Fibroblast of pulmonary artery (primary cell): ENCODE measurements around the gene RAB42.
"Not testable (repeated sequence)": the region's sequence is repeated elsewhere in the genome, so short reads cannot be mapped to it uniquely, and the experiment has no call there.

Source experiments
- DNase-seq: peaks from one replicate; pipeline ENCODE4 v3.0.0-alpha.2; 2010; ENCODE audit warnings: low read depth
- H3K4me3 ChIP-seq: replicated peaks from 2 replicates; pipeline ENCODE4 v1.5.1; 2011; ENCODE audit warnings: low read depth, mild to moderate bottlenecking, control low read depth, low read length, moderate library complexity
- TF ChIP-seq, protein P1 (sequence below): IDR thresholded peaks from 2 replicates; pipeline ENCODE4 v1.5.1; 2011; ENCODE audit warnings: mild to moderate bottlenecking, control low read depth, low read length, inconsistent platforms; ENCODE audit errors: missing control alignments

The RAB42 gene

DNA sequence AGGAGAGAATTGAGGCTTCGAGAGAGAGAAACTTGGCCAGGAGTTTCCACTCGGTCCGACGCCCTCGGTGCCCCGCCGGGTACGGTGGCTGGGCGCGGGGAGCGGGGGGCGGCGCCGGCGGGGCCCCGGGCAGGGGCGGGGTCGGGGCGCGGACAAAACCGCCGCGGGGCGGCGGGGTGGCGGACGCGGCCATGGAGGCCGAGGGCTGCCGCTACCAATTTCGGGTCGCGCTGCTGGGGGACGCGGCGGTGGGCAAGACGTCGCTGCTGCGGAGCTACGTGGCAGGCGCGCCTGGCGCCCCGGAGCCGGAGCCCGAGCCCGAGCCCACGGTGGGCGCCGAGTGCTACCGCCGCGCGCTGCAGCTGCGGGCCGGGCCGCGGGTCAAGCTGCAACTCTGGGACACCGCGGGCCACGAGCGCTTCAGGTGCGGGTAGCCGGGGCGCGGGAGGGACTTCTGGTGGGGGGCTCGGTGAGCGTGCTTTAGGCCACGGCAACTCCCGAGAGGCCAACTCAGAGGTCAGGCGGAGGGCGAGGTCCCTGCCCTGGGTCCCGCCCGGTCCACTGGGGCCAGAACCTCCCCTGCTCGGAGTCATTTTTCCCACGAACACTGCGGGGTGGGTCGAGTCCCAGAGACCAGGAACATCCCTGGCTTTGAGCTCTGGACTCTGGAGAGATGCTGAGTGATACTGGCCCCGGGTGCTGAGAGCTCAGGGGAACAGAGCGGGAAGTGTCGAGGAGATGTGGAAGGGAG is 431 bp downstream of the RAB42 start:
- TF ChIP-seq, protein P1, sequence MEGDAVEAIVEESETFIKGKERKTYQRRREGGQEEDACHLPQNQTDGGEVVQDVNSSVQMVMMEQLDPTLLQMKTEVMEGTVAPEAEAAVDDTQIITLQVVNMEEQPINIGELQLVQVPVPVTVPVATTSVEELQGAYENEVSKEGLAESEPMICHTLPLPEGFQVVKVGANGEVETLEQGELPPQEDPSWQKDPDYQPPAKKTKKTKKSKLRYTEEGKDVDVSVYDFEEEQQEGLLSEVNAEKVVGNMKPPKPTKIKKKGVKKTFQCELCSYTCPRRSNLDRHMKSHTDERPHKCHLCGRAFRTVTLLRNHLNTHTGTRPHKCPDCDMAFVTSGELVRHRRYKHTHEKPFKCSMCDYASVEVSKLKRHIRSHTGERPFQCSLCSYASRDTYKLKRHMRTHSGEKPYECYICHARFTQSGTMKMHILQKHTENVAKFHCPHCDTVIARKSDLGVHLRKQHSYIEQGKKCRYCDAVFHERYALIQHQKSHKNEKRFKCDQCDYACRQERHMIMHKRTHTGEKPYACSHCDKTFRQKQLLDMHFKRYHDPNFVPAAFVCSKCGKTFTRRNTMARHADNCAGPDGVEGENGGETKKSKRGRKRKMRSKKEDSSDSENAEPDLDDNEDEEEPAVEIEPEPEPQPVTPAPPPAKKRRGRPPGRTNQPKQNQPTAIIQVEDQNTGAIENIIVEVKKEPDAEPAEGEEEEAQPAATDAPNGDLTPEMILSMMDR, result no peak
- peak overlapping the region; percentile 47 for H3K4me3 ChIP-seq
- DNase-seq, result no peak

DNA sequence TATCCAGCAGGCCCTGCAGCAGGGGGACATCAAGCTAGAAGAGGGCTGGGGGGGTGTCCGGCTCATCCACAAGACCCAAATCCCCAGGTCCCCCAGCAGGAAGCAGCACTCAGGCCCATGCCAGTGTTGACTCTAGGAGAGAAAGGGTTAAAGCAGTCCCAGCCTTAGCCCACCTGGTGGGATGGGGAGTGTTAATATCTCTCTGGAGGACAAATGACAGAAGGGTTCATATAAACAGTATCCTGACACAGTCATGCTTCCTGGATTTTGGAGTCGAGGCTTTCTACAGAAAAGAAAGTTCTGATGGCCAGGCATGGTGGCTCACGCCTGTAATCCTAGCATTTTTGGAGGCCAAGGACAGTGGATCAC is 1.9 kb downstream of the RAB42 start:
- H3K4me3 ChIP-seq, DNase-seq: not testable (repeated sequence)

DNA sequence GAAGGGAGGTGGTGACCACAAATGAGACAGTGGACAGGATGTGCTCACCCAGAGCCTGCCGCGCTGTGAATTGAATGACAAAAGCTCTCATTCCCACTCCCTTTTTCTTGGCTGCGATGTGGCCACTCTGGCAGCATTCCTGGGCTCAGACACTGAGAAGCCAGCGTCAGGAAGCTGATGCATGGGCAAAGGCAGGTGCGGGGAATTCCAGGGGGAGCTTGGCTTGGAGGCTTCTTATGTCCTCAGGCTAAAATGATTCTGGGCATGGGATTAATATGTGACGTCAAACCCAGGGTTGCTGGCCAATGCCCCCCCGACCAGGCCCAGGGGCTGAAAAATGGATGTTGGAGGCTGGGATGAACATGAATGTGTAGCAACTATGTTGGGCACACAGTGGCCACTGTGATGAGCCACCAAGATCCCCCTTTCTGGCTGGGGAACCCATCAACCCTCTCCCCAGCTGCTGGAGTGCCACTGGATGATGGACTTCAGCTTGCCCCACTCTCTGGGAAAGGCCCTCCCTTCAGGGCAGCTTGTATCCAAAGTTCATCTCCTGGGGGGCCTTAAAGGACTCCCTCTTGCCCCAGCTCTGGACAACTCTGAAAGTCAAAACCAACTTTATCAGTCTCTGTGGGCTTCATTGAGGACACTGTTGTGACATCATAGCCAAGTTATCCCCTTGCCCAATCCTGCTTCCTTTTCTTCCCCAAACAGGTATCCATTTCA is 2.8 kb downstream of the RAB42 start:
- not testable (repeated sequence) for H3K4me3 ChIP-seq
- peak; percentile 43 for DNase-seq

DNA sequence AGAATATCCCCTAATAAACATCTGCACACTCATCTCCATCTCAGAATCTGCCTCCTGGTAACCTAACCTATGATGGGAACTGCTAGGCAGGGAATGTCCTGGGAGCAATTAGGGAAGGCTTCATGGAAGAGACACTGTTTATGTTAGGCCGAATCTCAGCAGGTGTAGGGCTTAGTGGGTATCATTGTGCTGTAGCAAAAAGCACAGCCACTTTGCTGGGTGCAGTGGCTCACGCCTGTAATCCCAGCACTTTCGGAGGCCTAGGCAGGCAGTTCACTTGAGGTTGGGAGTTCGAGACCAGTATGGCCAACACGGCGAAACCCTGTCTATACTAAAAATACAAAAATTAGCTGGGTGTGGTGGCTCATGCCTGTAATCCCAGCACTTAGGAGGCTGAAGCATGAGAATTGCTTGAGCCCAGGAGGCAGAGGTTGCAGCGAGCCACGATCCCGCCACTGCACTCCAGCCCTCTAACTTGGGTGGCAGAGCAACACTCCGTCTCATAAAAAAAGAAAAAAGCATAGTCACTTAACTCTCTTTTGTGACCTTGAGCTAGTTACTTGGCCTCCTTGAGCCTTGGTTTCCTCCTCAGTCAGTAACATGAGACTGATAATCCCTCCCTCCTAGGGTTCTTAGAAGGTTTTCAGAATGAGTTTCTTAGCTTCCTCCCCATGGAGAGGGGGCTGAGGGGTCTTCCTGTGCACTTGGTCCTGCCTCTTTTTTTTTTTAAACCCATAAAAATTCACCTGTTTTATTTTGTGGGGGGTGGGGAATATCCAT is 3.5 kb downstream of the RAB42 start:
- DNase-seq, result no peak
- no peak overlapping the region for H3K4me3 ChIP-seq
- TF ChIP-seq, protein P1, result no peak

DNA sequence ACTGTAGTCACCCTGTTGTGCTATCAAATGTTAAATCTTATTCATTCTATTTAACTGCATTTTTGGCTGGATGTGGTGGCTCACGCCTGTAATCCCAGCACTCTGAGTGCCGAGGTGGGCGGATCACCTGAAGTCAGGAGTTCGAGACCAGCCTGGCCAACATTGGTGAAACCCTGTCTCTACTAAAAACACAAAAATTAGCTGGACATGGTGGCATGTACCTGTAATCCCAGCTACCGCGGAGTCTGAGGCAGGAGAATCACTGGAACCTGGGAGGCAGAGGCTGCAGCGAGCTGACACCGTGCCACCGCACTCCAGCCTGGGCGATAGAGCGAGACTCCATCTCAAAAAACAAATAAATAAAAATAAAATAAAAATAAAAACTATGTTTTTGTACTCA is 4.2 kb downstream of the RAB42 start:
- DNase-seq, result not testable (repeated sequence)

DNA sequence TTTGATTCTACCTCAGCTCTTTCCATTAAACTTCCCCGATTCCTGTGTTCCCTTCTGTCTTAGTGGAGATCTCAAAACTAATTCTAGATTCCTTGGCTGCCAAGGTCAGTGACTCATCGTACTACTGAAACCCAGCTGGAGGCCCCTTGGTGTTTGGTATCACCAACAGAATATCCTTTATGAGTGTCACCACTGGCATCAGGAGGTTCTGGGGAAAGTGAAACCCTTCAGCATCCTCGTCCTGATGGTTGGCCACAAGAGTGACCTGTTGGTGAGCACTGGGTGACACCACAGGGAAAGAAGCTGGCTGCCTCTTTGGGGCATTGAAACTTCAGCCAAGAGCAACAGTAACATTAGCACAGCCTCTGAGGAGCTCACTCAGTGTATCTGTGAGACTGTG is 9.6 kb downstream of the RAB42 start:
- TF ChIP-seq, protein P1, result no peak
- peak; percentile 83 for DNase-seq
- H3K4me3 ChIP-seq, result no peak overlapping the region

More for the DNA sequence above, 4.2 kb downstream of the RAB42 start:
- H3K4me3 ChIP-seq, result not testable (repeated sequence)

DNA sequence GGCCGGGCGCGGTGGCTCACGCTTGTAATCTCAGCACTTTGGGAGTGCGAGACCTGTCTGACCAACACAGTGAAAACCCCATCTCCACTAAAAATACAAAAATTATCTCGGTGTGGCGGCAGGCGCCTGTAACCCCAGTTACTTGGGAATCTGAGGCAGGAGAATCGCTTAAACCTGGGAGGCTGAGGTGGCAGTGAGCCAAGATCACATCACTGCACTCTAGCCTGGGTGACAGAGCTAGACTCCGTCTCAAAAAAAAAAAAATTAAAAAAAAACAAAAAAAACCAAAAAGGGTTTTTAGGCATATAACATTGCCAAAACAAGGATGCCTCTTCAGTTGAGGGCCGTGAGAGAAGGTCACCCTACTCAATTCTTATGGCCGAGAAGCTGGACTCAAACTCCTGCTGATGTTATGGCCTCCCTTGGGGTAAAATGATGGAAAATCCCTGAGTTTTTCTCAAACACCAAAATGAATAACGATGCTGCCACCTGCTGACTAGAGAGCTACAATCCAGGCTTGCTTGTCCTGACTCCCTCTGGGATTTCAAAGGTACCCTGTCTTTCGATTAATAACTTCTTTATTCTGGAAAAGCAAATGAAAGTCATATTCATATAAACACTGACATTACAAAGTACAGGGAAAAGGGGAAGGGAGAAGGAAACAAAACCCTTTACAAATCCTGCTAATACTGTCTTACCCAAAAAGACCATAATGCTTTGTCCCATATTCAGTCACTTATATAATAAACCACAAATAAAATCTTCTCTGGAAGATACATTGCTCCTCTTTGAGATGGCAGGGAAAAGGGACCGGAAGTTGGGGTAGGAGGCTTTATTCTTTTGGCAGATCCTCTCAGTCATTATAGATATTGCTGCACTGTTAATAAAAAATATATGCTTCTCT is 10.7 kb downstream of the RAB42 start:
- no peak overlapping the region for H3K4me3 ChIP-seq
- DNase-seq, result peak; percentile 88

More for the DNA sequence above, 10.7 kb downstream of the RAB42 start:
- TF ChIP-seq, protein P1, result peak; percentile 84
